Measurements from ENCODE around the gene SALL4.
"Not testable (repeated sequence)": the region's sequence is repeated elsewhere in the genome, so short reads cannot be mapped to it uniquely, and the experiment has no call there.

The SALL4 gene

DNA sequence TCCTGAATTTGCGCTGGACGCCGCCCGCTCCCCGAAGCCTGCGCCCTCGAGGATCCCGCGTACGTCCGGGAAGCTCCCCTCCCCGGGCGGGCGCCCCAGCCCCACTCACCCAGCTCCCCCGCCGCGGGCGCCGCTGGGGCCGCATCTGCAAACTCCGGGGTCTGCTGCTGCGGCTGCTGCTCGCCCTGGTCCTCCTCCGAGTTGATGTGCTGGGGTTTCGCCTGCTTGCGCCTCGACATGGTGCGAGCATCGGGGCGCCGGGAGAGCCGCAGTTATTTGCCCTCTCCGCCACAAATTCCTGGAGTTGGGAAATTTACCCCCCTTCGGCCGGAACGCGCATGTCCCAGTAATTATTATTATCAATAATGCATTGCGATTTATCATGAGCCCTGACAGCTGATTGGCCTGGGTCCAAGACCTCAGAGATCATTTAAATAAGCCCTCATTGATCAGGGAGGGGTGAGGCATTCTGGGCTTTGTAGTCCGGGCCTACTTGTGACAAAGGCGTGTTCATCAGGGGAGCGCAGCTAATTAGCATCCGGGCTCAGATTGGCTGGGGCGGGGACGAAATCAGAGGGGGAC is at the start of gene SALL4:
TSS of gene SALL4 (minus strand) at position 352 of the 582 bp plus-strand sequence. CDS start at position 239, 113 bp downstream.
- in situ Hi-C loops (cut with MboI; ENCODE audit: low sequenced_read_pairs): no loop called here

DNA sequence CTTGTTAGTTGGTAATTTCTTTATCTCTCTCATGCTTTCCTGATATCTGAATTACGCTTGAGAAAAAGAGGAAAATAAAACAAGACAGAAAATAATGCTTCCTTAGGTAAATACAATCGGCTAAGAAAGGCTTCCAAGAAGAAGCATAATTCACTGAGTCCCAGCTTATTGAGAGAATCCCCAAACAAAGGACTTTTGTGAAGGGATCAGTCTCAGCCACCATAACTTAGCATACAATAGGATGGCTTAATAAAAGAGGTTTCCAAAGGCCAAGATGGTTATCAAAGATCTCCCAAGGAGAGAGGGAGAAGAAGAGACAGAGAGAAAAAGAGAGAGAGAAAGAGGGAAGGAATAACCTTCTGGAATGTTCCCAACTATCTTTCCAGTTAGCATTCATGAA is 46.0 kb upstream of the SALL4 start:
- in situ Hi-C loops (cut with MboI; ENCODE audit: low sequenced_read_pairs): no loop called here

- in situ Hi-C loops (cut with MboI; ENCODE audit: low sequenced_read_pairs): no loop called here
Observed at GRCh38 chr20:51840865-51841264, 38.5 kb upstream of the SALL4 start.

GRCh38 chr20:51837876-51838420 is 35.6 kb upstream of the SALL4 start:
- in situ Hi-C loops (cut with MboI; ENCODE audit: low sequenced_read_pairs): no loop called here

DNA sequence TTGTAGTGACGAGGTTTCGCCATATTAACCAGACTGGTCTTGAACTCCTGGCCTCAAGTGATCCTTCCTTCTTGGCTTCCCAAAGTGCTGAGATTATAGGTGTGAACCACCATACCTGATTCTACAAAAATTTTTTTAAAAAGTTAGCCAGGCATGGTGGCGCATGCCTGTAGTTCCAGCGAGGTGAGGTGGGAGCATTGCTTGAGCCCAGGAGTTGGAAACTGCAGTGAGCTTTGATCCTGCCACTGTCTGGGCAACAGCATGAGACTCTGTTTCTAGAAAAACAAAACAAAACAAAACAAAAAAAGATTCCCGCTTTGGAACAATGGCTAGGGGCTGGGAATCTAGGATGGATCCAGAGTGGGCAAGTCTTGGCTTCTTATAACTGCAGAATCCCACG is 35.1 kb upstream of the SALL4 start:
- in situ Hi-C loops (cut with MboI; ENCODE audit: low sequenced_read_pairs): no loop called here

- in situ Hi-C loops (cut with MboI; ENCODE audit: low sequenced_read_pairs): no loop called here
Observed at GRCh38 chr20:51833326-51833725, 31.0 kb upstream of the SALL4 start.

DNA sequence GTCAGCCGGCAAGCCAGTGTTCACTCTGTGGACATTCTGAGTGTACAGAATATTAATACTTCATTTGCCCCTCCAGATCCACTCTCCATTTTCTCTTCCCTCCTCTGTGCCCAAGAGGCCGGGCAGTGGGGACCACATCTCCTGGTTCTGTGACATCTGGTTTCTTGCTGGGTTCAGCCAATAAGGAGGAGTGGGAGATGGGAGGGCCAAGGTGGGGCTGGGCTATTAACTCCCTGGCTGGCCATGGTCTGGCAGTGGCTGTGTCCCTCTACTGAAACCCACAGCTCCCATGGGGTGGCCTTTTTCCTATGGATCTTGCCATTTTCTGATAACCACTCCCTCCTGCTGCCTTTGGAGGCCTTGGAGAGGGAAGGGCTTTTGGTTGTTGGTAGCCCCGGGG is 30.0 kb upstream of the SALL4 start:
- in situ Hi-C loops (cut with MboI; ENCODE audit: low sequenced_read_pairs): no loop called here

DNA sequence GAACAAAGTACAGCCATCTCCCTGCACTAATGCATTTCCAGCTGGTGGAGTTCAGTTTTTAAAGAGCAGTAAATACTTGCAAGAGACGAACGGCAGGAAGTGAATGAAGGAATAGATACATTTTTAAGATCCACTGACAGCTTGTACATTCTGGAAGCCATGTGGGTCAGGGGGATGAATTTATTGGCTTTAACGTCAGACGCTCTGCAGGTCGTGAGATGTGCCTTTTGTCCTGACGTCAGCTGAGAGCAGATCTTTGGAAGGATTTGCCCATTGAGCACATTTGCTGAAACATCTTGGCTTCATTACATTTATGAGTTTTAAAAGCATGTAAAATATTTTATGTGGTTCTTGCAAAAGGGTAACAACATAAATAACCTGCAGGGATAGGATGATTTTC is 29.5 kb upstream of the SALL4 start:
- in situ Hi-C loops (cut with MboI; ENCODE audit: low sequenced_read_pairs): no loop called here

DNA sequence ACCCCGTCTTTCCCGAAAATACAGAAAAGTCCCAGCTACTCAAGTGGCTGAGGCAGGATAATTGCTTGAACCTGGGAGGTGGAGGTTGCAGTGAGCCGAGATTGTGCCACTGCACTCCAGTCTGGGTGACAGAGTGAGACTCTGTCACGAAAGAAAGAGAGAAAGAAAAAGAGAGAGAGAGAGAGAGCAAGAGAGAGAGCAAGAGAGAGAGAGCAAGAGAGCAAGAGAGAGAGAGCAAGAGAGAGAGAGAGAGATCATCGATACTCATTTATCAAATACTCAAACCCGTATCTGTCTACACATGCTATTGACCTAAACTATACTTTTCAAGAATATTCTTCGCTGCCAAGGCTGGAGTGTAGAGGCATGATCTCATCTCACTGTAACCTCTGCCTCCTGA is 28.2 kb upstream of the SALL4 start:
- in situ Hi-C loops (cut with MboI; ENCODE audit: low sequenced_read_pairs): no loop called here

DNA sequence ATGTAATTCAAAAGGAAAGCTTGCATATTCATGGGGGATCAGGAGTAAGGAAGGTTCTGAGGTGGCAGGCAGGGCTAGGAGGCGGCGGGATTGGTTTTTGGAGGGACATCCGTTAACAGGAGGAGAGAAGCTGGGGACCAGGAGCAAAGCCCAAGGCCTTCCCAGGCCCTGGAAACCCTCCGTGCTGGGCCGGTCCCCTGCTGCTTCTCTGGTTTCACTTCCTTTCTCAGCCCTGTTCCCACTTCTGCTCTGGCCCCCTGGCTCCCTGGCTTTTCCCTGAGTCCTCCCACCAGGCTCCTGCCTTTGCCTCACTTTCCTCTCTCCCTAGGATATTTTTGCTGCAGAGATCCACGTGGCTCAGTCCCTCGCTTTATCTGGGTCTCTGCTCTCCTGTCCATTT is 26.4 kb upstream of the SALL4 start:
- in situ Hi-C loops (cut with MboI; ENCODE audit: low sequenced_read_pairs): no loop called here

DNA sequence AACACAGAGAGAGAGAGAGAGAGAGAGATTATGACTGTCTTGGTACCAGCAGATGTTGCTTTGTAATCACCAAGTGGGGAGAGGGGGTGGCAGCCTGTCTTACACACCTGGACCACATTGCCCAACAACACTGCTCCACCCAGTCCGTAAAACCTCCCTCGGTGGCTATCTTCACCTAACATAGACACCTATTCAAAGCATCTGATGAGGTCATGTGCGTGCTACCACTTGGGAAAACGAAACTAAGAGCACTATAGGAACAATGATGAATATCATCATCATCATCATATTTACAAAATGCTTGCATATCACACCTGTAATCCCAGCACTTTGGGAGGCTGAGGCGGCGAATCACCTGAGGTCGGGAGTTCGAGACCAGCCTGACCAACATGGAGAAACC is 24.1 kb upstream of the SALL4 start:
- in situ Hi-C loops (cut with MboI; ENCODE audit: low sequenced_read_pairs): no loop called here

GRCh38 chr20:51818479-51819008 is 16.2 kb upstream of the SALL4 start:
- in situ Hi-C loops (cut with MboI; ENCODE audit: low sequenced_read_pairs): no loop called here

GRCh38 chr20:51816856-51817255 is 14.5 kb upstream of the SALL4 start:
- in situ Hi-C loops (cut with MboI; ENCODE audit: low sequenced_read_pairs): not testable (repeated sequence)

GRCh38 chr20:51815383-51816076 is 13.2 kb upstream of the SALL4 start:
- in situ Hi-C loops (cut with MboI; ENCODE audit: low sequenced_read_pairs): no loop called here

DNA sequence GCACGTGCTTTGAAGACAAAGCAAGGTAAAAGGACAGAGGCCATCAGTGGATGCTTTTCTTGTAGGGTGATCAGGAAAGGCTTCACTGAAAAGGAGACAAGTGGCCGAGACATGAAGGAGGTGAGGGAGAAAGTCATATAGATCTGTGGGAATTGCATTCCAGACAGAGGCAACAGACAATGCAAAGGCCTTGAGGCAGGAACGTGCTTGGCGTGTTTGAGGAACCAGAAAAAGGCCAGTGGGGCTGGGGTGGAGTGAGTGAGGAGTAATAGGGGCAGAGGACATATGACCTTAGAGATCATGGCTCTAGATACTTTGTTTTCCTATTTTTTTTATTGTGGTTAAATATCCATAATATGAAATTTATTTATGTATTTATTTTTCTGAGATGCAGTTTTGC is 10.5 kb upstream of the SALL4 start:
- in situ Hi-C loops (cut with MboI; ENCODE audit: low sequenced_read_pairs): no loop called here

- in situ Hi-C loops (cut with MboI; ENCODE audit: low sequenced_read_pairs): no loop called here
Observed at GRCh38 chr20:51811514-51812128, 9.3 kb upstream of the SALL4 start.

DNA sequence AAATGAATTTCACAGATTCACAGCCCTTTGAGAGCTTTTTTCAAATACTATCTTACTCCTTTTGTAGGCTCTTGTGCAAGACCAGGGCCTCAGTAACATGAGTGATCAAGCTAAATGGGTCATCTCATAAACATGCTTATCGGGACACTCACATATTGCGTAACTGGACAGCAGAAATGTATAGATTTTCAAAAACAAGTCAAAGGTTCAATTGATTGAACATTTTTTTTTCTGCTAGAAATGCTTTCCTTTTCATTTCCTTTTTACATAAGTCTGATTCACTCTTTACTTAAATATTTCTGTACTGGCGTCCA is 8.7 kb upstream of the SALL4 start:
- in situ Hi-C loops (cut with MboI; ENCODE audit: low sequenced_read_pairs): no loop called here

DNA sequence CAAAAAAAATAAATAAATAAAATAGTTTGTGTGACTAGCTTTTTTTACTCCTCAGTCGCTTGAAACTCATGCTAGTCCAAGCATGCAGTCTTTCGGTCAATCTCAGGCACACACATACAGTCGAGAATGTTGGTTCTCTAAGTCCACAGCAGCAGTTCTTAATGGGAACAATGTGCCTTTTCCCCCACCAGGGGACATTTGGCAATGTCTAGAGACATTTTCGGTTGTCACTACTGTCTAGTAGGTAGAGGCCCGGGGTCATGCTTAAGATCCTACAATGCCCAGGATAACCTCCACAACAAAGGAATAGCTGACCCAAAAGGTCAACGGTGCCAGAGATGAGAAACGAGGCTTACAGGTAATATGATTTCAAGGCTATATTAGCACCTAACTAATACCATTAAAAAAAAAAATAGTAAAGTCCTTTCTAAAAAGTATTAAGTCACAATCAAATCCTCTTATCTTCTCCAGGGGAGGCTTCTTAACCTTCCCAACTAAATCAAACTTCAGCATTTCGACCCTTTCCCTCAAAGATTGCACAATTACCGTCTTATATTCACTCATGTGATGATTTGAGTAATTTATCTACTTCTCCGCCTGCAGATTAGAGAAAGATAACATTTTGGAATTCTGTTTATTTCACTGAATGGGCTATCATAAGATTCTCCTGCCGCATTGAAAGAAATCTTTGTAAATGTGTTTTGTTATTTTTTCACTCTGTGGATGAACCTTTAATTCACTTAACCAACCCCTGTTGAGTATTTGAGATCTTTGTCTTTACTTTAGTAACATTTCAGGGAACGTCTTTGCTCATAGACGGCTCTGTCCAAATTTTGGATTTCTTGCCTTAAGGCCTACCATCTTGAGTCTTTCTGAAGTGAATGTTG is 8.1 kb upstream of the SALL4 start:
- in situ Hi-C loops (cut with MboI; ENCODE audit: low sequenced_read_pairs): no loop called here

GRCh38 chr20:51807720-51808250 is 5.5 kb upstream of the SALL4 start:
- in situ Hi-C loops (cut with MboI; ENCODE audit: low sequenced_read_pairs): no loop called here

DNA sequence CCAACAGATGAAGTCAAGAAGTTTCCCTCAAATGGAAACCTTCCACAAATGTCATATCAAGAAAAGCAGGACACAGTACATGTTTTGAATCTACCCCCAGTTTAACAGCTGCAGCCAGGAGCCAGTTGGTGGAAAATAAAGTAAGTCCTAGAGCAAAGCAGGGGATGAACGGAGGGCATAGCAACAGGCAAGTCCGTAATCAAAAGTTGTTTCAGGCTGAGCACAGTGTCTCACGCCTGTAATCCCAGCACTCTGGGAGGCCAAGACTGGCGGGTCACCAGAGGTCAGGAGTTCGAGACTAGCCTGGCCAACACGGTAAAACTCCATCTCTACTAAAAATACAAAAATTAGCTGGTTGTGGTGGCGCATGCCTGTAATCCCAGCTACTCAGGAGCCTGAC is 2.4 kb upstream of the SALL4 start:
- in situ Hi-C loops (cut with MboI; ENCODE audit: low sequenced_read_pairs): no loop called here

Data from hTERT RPE-1 (cell line).